ENCODE results near the gene CSNK2A2.

CSNK2A2 gene

DNA sequence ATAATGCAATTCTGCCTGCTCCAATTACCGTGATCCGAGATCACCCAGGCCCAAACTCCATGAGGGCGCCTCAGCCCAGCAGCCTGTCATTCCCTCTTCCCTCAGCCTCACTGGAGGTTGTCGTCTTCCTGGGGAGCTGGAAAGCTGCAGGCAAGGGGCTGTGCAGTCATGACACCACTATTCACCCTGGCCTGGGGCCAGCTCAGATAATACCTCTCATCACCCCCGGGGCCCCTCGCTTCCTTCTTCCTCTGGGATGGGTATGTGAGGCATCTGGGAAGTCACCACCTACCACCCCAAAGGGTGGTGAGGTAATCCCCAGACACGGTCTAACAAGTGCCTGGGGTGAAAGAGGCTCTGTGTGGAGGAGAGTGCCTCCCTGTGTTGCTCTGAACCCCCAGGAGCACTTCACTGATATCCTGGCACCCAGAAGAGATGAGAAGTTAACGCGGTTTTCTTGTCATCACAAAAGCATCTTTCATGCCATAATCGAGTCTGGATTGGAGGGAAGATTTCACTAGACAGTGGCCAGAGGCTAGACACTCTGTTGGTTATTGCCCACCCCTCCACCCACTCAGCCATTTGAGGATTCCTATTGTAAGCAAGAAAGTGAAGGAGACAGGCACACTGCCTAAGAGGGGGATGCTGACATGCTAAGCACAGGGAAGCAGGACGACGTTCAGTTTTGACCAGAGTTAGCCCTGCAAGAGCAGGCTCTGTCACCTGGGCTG is 87.2 kb downstream of the CSNK2A2 start:
- no peak for DNase-seq (ENCODE audit: low spot score)

DNA sequence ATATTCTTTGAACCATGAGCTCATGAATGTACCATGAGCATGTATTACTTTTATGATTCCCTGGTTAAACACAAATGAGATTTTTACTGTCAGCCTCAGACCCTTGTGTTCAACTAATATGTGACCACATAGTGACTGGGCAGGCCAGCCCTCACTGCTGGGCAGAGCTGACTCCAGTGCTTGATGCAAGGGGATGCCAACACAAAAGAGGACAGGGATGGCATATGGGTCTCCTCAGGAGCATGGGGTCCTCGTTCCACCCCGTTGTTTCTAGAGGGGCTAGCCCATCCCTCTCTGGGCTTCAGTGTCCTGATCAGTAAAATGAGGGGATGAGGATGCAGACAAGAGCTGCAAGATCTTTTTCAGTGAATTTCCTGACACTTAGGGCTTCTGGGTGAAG is 88.0 kb downstream of the CSNK2A2 start:
- no peak for DNase-seq (ENCODE audit: low spot score)

DNA sequence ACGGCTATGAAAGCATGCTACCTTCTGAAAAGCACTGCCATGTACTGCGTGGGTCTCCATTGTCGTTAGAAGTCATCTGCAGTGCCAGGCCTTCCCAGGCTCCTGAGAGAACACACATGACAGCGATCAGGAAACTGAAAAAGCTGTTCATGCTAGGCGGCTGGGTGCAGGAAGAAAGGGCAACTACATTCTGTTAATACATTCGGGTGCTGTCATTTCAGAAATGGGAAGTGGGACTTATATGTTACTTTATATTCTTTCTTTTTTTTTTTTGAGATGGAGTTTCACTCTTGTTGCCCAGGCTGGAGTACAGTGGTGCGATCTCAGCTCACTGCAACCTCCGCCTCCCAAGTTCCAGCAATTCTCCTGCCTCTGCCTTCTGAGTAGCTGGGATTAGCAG is 88.6 kb downstream of the CSNK2A2 start:
- DNase-seq (ENCODE audit: low spot score): no peak
